Esophagus mucosa (tissue), 1 donor: ENCODE results near the gene CCR7. TPM values are rescaled to one million over a fixed set of nuclear protein-coding genes. Genes with fewer than 3 reads are reported as not detected.

ENCODE experiments used
- ATAC-seq: fragments of 200-7000 bp; cut with Tn5 transposase; one replicate; pipeline ENCODE4 v1.9.1; 2020
- total RNA-seq: library from RNA; stranded (reverse); gene quantifications from one replicate; pipeline ENCODE4 v1.2.4, GENCODE V29; 2023
- donor health status: DM: yes; HTN: yes; CAD: no.

CCR7 gene
- 0.48 TPM for total RNA-seq

GRCh38 chr17:40564883-40565768 lies at the start of gene CCR7:
TSS of gene CCR7 (minus strand) at chr17:40565472. CDS start at chr17:40565409, 63 bp downstream.
- peak; percentile 43 for ATAC-seq

GRCh38 chr17:40614431-40615067 lies 49.3 kb upstream of the CCR7 start:
- ATAC-seq: no peak

- ATAC-seq: no peak
Observed at GRCh38 chr17:40613467-40614154, 48.3 kb upstream of the CCR7 start.

- peak; percentile 38 for ATAC-seq
Observed at GRCh38 chr17:40612599-40613244, 47.5 kb upstream of the CCR7 start.

GRCh38 chr17:40611840-40612474 lies 46.7 kb upstream of the CCR7 start:
- ATAC-seq: no peak

- ATAC-seq: no peak
Observed at GRCh38 chr17:40610359-40610758, 45.1 kb upstream of the CCR7 start.

- no peak for ATAC-seq
Observed at GRCh38 chr17:40608061-40608581, 42.8 kb upstream of the CCR7 start.

- ATAC-seq: no peak
Observed at GRCh38 chr17:40607641-40608040, 42.4 kb upstream of the CCR7 start.

GRCh38 chr17:40606548-40607353 lies 41.5 kb upstream of the CCR7 start:
- ATAC-seq: no peak

- peak; percentile 52 for ATAC-seq
Observed at GRCh38 chr17:40605306-40605705, 40.0 kb upstream of the CCR7 start.

- no peak for ATAC-seq
Observed at GRCh38 chr17:40604327-40605080, 39.2 kb upstream of the CCR7 start.

- no peak for ATAC-seq
Observed at GRCh38 chr17:40602445-40603443, 37.5 kb upstream of the CCR7 start.

GRCh38 chr17:40600486-40601046 lies 35.3 kb upstream of the CCR7 start:
- no peak for ATAC-seq

- no peak for ATAC-seq
Observed at GRCh38 chr17:40599468-40599763, 34.1 kb upstream of the CCR7 start.

GRCh38 chr17:40598619-40599467 lies 33.6 kb upstream of the CCR7 start:
- no peak for ATAC-seq

GRCh38 chr17:40598301-40598618 lies 33.0 kb upstream of the CCR7 start:
- no peak for ATAC-seq

GRCh38 chr17:40597556-40598300 lies 32.5 kb upstream of the CCR7 start:
- ATAC-seq: no peak
